Progenitor cell of endocrine pancreas (in vitro differentiated cells): Measurements from ENCODE around the gene CALN1. TPM values are rescaled to one million over a fixed set of nuclear protein-coding genes. Genes with fewer than 3 reads are reported as not detected.
"Not testable (repeated sequence)": the region's sequence is repeated elsewhere in the genome, so short reads cannot be mapped to it uniquely, and the experiment has no call there.

Experiments
- DNase-seq: peaks from one replicate; pipeline ENCODE4 v3.0.0; 2021; ENCODE audit warnings: low spot score; ENCODE audit not compliant: unreplicated experiment
- H3K27ac Mint-ChIP-seq: 2 replicates; pipeline ENCODE4 v1.8.0; 2021; ENCODE audit warnings: mild to moderate bottlenecking, moderate library complexity, mixed read lengths
- H3K27me3 Mint-ChIP-seq: 2 replicates; pipeline ENCODE4 v1.8.0; 2021; ENCODE audit warnings: mixed read lengths
- H3K36me3 Mint-ChIP-seq: 2 replicates; pipeline ENCODE4 v1.8.0; 2022; ENCODE audit warnings: mixed read lengths; ENCODE audit not compliant: insufficient read depth
- H3K4me1 Mint-ChIP-seq: 2 replicates; pipeline ENCODE4 v1.8.0; 2021; ENCODE audit warnings: low read depth, mixed read lengths
- H3K4me3 Mint-ChIP-seq: 2 replicates; pipeline ENCODE4 v1.8.0; 2021; ENCODE audit warnings: low read depth, mild to moderate bottlenecking, moderate library complexity, mixed read lengths
- H3K9me3 Mint-ChIP-seq: 2 replicates; pipeline ENCODE4 v1.8.0; 2021; ENCODE audit warnings: low read depth, mixed read lengths
- total RNA-seq: library from RNA; stranded (reverse); gene quantifications from 2 replicates; pipeline ENCODE4 v1.2.1, GENCODE V29; 2021
- TF ChIP-seq, protein P1 (sequence below): fragments of 200-600 bp; sonication (generic); IDR thresholded peaks from one replicate; pipeline ENCODE4 v1.5.0; 2021; ENCODE audit warnings: antibody characterized with exemption, mild to moderate bottlenecking; ENCODE audit not compliant: unreplicated experiment

The CALN1 gene
- total RNA-seq, 1 donor from 2014 or later, result 0.79 TPM

DNA sequence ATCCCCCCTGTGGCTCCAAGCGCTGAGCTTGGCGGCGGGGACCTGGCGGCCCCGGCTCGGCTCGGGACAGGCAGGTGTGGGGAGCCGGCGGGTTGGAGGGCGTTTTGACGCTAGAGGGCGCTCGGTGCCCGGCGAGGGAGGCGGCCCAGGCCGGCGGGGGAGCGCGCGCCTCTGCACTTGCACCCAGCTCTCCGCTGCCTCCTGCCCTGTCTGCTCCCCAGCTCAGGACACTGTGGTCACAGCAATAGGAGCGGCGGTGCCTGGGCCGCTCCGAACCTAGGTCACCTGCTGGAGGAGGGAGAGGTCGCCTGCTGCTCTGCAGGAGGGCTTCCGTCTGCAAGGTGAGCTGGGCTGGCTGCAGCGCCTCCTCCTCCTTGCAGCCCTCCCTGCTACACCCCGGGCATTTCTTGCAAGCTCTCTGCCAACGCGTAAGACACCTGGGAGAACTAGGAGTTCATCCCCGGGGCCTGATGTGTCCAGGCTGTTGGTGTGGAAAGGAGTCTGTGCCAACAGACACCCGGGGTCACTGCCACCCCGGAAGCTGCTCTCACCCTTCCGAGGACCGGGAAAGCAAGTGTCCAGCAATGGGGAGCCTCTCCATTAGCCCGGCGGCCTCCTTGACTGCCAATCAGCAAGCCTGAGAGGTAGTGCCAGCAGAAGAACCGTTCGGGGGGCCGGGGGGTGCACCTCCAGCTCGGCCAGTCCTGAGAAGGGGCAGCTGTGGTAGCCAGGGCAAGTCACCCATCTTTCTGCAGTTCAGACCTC lies 659.8 kb downstream of the CALN1 start:
- no peaks in the 10 kb centered on the region for H3K4me1 Mint-ChIP-seq
- TF ChIP-seq, protein P1, sequence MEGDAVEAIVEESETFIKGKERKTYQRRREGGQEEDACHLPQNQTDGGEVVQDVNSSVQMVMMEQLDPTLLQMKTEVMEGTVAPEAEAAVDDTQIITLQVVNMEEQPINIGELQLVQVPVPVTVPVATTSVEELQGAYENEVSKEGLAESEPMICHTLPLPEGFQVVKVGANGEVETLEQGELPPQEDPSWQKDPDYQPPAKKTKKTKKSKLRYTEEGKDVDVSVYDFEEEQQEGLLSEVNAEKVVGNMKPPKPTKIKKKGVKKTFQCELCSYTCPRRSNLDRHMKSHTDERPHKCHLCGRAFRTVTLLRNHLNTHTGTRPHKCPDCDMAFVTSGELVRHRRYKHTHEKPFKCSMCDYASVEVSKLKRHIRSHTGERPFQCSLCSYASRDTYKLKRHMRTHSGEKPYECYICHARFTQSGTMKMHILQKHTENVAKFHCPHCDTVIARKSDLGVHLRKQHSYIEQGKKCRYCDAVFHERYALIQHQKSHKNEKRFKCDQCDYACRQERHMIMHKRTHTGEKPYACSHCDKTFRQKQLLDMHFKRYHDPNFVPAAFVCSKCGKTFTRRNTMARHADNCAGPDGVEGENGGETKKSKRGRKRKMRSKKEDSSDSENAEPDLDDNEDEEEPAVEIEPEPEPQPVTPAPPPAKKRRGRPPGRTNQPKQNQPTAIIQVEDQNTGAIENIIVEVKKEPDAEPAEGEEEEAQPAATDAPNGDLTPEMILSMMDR, result peak; percentile 96
- no peak overlapping the region for H3K27ac Mint-ChIP-seq
- no peaks in the 10 kb centered on the region for H3K36me3 Mint-ChIP-seq
- peaks cover 24% of the 10 kb centered on the region for H3K9me3 Mint-ChIP-seq
- no peak overlapping the region for H3K4me3 Mint-ChIP-seq
- peaks cover 52% of the 10 kb centered on the region for H3K27me3 Mint-ChIP-seq
- DNase-seq, result peak; percentile 83

GRCh38 chr7:71750290-71750689 lies 661.8 kb downstream of the CALN1 start:
- Mint-ChIP-seq H3K4me3 (no peak overlapping the region), H3K27ac (no peak overlapping the region), H3K9me3 (peaks cover 11% of the 10 kb centered on the region), H3K4me1 (no peaks in the 10 kb centered on the region), H3K27me3 (peaks cover 51% of the 10 kb centered on the region), H3K36me3 (no peaks in the 10 kb centered on the region)
- no peak for DNase-seq
- TF ChIP-seq, protein P1, result no peak

DNA sequence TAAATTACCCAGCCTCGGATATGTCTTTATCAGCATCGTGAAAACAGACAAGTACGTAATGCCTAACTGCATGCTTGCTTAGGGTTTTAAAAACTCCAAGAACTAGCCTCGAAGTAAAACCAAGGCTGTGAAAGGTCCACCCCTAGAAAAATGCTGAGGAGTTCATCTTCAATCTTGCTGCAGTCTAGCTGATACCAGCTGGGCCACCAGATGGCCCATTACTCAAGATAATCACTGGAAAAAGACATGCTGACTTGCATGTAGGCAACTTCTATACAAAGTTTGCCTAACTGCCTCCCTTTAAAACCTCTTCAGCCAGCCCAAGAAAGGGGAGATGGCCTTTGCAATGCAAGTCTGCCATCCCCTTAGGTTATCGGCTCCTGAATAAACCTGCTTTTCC lies 666.1 kb downstream of the CALN1 start:
- DNase-seq, result no peak
- Mint-ChIP-seq H3K36me3 (no peaks in the 10 kb centered on the region), H3K9me3 (peaks cover 12% of the 10 kb centered on the region), H3K27ac (no peak overlapping the region), H3K4me3 (no peak overlapping the region), H3K4me1 (no peaks in the 10 kb centered on the region), H3K27me3 (peaks cover 16% of the 10 kb centered on the region)
- TF ChIP-seq, protein P1, result no peak

GRCh38 chr7:71740174-71740560 lies 672.0 kb downstream of the CALN1 start:
- TF ChIP-seq, protein P1, result no peak
- Mint-ChIP-seq H3K36me3 (no peaks in the 10 kb centered on the region), H3K27me3 (no peaks in the 10 kb centered on the region), H3K4me3 (no peak overlapping the region), H3K27ac (no peak overlapping the region), H3K9me3 (peaks cover 3% of the 10 kb centered on the region), H3K4me1 (no peaks in the 10 kb centered on the region)
- DNase-seq, result no peak

DNA sequence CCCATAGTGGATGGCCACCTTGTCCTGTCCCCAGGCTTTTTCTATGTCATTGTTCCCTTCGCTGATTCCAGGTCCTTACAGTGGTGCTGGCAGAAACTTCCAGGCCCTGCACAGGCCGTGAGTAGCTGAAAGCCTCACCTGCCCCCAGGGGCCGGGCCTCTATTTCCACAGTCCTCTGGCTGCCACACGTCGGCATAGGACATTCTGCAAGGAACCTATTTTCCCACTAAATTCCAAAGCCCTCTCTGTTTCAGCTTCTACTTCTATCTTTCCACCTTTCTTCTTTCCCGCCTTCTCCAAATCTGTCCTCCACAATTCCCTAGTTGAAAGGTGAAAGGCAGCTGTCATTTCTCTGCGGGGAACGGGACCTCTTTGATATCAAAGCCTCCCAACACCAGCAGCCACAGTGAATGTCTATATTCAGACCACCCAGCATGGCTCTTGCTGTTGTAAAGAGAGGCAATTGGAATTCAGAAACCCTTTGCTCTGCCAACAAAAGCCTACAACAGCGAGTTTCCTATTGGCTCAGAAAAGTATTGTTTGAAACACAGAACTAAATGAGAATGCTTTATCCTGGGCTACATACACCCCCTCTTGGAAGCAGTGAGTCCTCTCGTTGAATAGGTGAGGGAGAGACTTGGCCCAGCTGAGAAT lies 672.5 kb downstream of the CALN1 start:
- TF ChIP-seq, protein P1, result no peak
- H3K27ac Mint-ChIP-seq, result no peak overlapping the region
- no peaks in the 10 kb centered on the region for H3K36me3 Mint-ChIP-seq
- no peaks in the 10 kb centered on the region for H3K4me1 Mint-ChIP-seq
- H3K9me3 Mint-ChIP-seq, result peaks cover 3% of the 10 kb centered on the region
- DNase-seq, result no peak
- no peaks in the 10 kb centered on the region for H3K27me3 Mint-ChIP-seq
- H3K4me3 Mint-ChIP-seq, result no peak overlapping the region

DNA sequence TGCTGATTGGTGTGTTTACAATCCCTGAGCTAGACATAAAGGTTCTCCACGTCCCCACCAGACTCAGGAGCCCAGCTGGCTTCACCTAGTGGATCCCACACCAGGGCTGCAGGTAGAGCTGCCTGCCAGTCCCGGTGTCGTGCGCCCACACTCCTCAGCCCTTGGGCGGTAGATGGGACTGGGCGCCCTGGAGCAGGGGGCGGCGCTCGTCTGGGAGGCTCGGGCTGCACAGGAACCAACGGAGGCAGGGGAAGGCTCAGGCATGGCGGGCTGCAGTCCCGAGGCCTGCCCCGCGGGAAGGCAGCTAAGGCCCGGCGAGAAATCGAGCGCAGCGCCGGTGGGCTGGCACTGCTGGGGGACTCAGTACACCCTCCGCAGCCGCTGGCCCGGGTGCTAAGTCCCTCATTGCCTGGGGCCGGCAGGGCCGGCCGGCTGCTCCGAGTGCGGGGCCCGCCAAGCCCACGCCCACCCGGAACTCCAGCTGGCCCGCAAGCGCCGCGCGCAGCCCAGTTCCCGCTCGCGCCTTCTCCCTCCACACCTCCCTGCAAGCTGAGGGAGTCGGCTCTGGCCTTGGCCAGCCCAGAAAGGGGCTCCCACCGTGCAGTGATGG lies 674.1 kb downstream of the CALN1 start:
- not testable (repeated sequence) for H3K27me3 Mint-ChIP-seq, H3K4me3 Mint-ChIP-seq, DNase-seq, H3K27ac Mint-ChIP-seq, H3K4me1 Mint-ChIP-seq, H3K9me3 Mint-ChIP-seq, H3K36me3 Mint-ChIP-seq
